PFSK-1 (cell line): ENCODE data around the gene ELAPOR1.

Experiments
- FOXP2 ChIP-seq: optimal IDR thresholded peaks from 2 replicates; pipeline ENCODE3; 2011; ENCODE audit warnings: borderline replicate concordance, control low read depth, inconsistent platforms; ENCODE audit not compliant: insufficient read depth; ENCODE audit errors: extremely low read length, extremely low read depth
- POLR2AphosphoS5 ChIP-seq: IDR thresholded peaks from 2 replicates; pipeline ENCODE4 v1.6.1; 2012; ENCODE audit warnings: low read depth, mild to moderate bottlenecking, control low read depth, low read length, moderate library complexity
- REST ChIP-seq, 2 experiments: IDR thresholded peaks; 2 replicates each; pipeline versions ENCODE4 v1.6.1 to v1.8.0; 2011 to 2012; ENCODE audit warnings: low read depth in 2 of 2, low read length in 2 of 2, control low read depth in 1 of 2, inconsistent platforms in 1 of 2, mild to moderate bottlenecking in 1 of 2, moderate library complexity in 1 of 2; ENCODE audit not compliant: insufficient read depth in 1 of 2
- SIN3A ChIP-seq: IDR thresholded peaks from 2 replicates; pipeline ENCODE4 v1.6.1; 2012; ENCODE audit warnings: mild to moderate bottlenecking, low read length, moderate library complexity, borderline replicate concordance; ENCODE audit not compliant: insufficient read depth
- TAF1 ChIP-seq: IDR thresholded peaks from 2 replicates; pipeline ENCODE4 v1.6.1; 2012; ENCODE audit warnings: low read length, control low read depth, borderline replicate concordance; ENCODE audit not compliant: insufficient read depth

Gene ELAPOR1

GRCh38 chr1:109075531-109076490 lies 38.1 kb upstream of the ELAPOR1 start, which contains the start of gene TAF13:
TAF13 (minus strand) TSS chr1:109076003; CDS start chr1:109075947, 56 bp downstream.
- TF ChIP-seq SIN3A, result peak; percentile 94; the same call in 1 of the 2 replicates
- peak; percentile 93; the same call in 1 of the 2 replicates for TF ChIP-seq POLR2AphosphoS5
- TF ChIP-seq FOXP2, result peak; percentile 96
- TF ChIP-seq REST (IDR thresholded peaks at IDR 0.05; ENCODE audit: insufficient read depth in 1 of 2, low read depth in 2 of 2, low read length in 2 of 2), result no peak
- peak; percentile 86 for TF ChIP-seq TAF1

- TF ChIP-seq FOXP2 (no peak), SIN3A (no peak), TAF1 (no peak), REST (IDR thresholded peaks at IDR 0.05; ENCODE audit: insufficient read depth in 1 of 2, low read depth in 2 of 2, low read length in 2 of 2) (no peak), POLR2AphosphoS5 (no peak)
These were observed 35.6 kb upstream of the ELAPOR1 start for GRCh38 chr1:109078317-109078716.

GRCh38 chr1:109079240-109079622 lies 34.7 kb upstream of the ELAPOR1 start:
- no peak for TF ChIP-seq REST (IDR thresholded peaks at IDR 0.05; ENCODE audit: insufficient read depth in 1 of 2, low read depth in 2 of 2, low read length in 2 of 2)
- TF ChIP-seq TAF1, result no peak
- TF ChIP-seq FOXP2, result no peak

- no peak for TF ChIP-seq REST (IDR thresholded peaks at IDR 0.05; ENCODE audit: insufficient read depth in 1 of 2, low read depth in 2 of 2, low read length in 2 of 2)
- no peak for TF ChIP-seq TAF1
- no peak for TF ChIP-seq POLR2AphosphoS5
- no peak for TF ChIP-seq SIN3A
- no peak for TF ChIP-seq FOXP2
These were observed 33.4 kb upstream of the ELAPOR1 start for GRCh38 chr1:109080441-109081082.
